Stimulated activated CD4-positive, alpha-beta T cell treated with anti-CD3 and anti-CD28 coated beads, TNF-alpha, amount 100 ng/mL, for 48 hours (primary cell): ENCODE data around the gene HDAC9.

Source experiments
- DNase-seq, 3 donors: peaks; one replicate each; pipeline ENCODE4 v3.0.0-alpha.2; 2020; ENCODE audit warnings: low read depth in 3 of 3

The HDAC9 gene

DNA sequence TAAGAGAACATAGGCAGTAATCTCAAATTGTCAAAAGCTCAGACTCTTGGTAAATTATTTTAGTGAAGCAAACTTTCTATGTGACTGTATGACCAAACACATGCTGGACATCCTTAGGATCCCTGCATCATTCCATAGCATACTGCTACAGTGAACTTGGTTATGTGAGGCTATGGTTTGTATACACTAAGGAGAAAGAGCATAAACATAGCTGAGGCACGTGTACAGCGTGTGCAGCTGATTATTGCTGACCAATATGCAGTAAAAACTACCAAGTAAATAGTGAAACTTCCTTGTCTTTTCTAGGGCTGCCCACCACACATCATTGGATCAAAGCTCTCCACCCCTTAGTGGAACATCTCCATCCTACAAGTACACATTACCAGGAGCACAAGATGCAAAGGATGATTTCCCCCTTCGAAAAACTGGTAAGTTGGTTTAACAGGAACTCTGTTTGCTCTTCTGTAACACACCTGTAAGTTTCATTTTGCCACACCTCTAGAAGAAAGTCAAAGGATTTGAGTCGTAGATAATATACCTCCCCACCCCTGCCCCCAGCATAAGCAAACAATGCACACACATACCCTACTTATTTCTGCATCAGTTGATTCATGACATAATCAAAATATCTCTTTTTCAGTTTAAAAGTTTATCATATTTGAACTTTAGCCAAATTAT lies 98.2 kb downstream of the HDAC9 start:
- DNase-seq = no peak

DNA sequence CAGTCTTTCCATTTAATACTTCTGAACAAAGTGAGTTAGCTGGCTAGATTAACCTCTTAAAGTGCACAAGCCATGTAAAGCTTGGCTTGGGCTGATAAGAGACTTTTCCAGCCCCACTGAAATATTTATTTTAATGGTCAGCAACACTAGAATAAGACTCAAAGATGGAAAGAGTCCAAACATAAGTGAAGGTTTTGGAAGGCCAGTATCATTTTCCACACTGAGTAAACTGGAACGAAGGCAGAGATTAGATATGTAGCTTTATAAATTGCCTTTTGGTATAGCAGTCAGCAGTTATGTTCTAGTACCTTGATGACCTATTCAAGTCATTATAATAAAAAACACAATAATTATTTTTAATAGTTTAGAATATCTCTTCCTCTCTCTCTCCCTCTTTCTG lies 102.2 kb downstream of the HDAC9 start:
- DNase-seq = no peak

DNA sequence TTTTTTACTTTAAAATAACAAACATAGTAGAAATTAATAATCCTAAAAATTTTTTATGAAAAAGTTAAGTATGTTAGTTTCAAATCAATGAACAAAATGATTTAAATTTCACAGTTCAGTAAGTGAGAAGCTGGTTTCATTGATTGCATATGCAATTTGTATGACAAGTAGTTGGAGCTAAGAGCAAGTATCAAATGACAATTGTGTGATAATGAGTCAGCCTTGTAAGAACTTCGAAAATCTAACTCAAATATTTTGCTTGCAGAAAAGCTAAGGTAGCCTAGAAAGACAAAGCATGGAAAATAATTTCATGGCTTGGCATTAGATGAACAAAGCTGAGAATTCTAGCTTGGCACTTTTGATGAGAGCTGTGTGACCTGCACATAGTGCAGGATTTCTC lies 111.5 kb downstream of the HDAC9 start:
- DNase-seq = no peak

GRCh38 chr7:18610331-18610948 lies 114.9 kb downstream of the HDAC9 start:
- DNase-seq = no peak

- no peak for DNase-seq
Observed at GRCh38 chr7:18614841-18615240, 119.3 kb downstream of the HDAC9 start.

DNA sequence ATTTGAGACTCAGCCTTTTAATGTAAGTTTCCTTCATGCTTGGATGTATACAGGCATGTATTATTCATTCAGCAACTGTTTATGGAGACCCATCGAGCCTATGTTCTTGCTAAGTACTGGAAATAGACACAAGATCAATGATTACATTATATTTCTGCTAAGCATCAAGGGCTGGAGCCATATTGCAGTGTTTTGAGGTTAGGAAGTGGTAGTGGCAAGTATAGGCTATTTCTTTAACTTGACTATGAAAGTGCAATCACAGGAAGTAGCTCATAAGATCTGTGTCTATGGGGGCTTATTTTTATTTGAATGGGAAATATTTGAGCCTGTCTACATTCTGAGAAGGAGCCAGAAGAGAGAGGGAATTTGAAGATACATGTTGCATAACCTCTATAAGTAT lies 123.8 kb downstream of the HDAC9 start:
- DNase-seq = no peak

- no peak for DNase-seq
Observed at GRCh38 chr7:18623389-18623788, 127.8 kb downstream of the HDAC9 start.

DNA sequence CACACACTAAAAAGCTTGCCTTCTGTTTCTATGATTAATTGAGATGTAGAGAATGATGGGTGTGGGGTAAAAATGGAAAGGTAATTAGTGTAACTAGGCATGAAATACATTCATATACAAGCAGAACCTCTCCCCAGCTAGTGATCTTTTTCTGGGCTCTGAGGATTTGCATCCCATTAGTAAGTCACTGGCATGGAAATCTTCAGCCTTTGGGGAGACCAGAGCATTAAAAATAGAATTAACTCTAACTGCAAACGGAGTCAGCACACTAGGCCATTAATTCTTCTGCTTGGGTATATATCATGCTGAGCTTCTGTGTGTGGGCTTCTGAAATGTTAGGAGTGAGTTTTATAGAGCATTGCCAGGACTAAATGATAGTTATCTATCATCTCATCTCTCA lies 128.9 kb downstream of the HDAC9 start:
- no peak for DNase-seq

DNA sequence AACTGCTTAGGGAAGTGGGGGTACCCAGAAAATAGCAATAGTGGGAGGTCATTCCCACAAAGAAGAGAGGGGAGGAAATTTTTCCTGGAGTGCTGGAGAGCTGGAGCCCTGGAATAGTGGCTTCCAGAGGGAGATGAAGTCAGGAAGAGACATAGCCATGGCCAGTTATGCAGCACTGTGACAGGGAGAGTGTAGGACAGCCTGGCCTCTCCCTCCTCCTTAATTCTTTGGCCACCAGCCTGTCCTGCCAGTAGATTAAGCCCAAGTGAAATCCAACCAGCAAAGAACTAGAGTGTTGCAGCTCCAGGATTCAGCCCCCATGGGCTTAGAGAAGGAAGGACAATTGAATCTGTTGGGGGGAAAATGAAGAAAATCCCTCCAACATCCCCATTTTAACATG lies 130.5 kb downstream of the HDAC9 start:
- no peak for DNase-seq

DNA sequence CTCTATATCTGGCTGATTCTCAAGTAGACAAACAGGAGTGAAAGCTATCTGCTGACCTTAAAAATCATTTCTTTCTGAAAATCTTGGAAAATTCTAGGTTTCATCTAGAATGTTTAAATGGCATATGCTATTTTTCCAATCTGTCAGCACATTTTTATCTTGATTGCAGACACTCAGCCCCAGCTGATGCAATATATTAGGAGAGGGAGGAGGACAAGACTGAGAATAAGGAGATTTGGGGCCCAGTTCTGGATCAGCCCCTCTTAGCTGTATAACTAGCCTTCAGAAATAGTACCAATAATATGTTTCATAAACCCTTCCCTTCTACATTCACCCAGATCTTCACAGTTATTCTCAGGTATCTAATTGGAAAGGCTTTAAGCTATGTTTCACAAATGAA lies 131.2 kb downstream of the HDAC9 start:
- DNase-seq = no peak

- DNase-seq = no peak
Observed at GRCh38 chr7:18637516-18637915, 142.0 kb downstream of the HDAC9 start.

DNA sequence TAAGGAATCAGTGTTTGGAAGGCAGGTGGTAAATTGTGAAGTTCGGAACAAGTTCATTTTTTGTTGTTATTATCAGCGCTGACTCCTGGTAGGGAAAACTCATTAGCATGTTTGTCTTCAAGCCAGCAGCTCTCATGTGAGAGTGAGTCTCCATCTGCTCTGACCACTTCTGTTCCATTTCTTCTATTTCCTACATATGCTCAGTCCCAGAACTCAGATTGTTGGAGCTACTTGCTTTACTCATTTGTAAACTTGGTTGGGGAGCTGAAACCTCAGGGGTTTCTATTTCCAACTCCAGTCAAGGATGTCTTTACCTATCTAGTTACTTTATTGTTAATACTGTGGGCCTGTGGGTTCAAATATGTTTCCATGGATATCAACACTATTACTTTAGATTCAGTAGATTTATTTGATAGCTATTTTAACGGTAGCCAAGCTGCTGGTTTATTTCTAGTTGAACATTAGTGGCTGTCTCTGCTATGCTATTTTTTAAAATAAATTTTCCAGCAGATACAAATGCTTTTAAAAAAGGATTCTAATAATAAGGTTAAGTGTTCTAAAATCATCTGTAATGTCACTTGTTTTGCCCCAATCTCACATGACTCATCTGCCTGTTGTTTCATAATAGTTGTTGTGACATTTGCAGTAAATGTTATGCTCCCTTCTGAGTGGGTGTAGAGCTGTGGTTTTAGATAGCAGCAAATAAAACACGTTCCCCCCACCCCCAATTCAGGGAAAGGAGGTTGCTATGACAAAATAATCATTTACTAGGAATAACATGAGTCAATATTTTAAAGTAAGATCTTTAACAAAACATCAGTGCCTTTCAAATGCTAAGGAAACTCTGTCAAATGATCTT lies 143.3 kb downstream of the HDAC9 start:
- no peak for DNase-seq

DNA sequence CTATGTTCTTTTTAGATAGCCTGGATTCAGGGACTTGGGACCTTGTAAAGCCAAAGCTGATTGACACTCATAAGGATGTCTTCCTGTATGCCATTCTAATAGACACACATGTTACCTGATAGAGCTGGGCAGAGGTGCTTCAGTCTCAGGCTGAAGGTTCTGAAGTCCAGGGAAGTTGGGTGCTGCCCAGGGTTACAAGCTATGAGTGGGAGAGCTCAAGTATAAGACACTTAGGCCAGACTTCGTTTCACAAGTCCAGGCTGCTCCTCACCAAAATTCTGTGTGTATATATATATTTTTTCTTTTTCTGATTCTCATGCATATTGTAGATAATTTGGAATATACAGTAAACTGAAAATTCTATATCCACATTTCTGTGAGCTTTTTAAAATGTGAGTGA lies 144.2 kb downstream of the HDAC9 start:
- DNase-seq = no peak

GRCh38 chr7:18644981-18645380 lies 149.4 kb downstream of the HDAC9 start:
- DNase-seq = no peak

GRCh38 chr7:18647582-18647981 lies 152.0 kb downstream of the HDAC9 start:
- no peak for DNase-seq

GRCh38 chr7:18648849-18649758 lies 153.6 kb downstream of the HDAC9 start:
- DNase-seq = no peak

DNA sequence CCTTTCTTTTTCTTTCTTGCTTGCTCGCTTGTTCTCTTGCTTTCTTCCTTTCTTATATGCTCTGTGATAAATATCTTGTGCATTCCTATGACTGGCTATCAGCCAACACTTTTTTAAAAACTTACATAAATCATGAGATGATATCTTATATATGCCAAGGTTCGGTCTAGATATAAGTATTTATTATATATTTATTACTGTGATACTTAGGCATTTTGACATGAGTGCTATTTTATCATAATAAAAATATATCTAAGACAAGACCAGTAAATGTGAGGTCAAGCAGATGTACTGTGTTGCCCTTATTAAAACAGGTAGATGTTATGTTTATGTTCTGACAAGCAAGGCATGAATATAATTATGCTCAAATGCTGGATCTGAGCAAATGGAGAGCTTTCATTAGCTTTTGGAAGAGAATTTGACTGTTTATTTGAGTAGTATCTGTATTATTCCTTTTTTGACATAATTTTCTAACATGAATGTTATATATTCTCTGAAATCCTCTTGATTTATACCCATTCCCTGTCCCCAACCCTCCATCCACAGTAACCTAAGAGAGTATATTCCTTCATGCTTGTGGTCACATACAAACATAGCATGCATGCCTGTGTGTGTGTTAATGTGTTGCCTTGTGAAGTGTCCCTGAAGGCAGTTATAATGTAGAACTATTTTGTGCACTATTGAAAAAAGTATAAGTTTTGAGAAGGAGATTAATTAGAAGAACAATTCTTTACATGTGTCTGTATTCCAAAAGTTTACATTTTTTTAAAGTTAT lies 158.0 kb downstream of the HDAC9 start:
- no peak for DNase-seq

DNA sequence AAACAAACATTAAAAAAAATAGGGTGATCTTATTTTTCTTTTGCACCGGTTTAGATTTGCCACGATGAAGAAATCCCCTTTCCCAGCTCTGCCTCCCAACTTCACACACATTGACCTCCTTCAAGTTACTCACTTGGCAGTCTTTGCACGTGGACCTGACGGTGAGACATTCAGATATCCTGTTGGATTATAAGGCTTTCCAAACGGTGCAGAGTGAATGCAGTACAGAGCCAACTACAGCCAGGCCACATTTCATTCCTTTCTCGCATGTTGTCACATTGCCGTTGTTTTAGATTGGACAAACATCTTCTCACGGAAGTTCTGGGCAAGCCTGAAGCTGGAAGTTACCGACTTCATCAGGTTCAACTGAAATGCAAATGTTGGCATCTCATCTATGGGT lies 159.2 kb downstream of the HDAC9 start:
- DNase-seq = no peak

DNA sequence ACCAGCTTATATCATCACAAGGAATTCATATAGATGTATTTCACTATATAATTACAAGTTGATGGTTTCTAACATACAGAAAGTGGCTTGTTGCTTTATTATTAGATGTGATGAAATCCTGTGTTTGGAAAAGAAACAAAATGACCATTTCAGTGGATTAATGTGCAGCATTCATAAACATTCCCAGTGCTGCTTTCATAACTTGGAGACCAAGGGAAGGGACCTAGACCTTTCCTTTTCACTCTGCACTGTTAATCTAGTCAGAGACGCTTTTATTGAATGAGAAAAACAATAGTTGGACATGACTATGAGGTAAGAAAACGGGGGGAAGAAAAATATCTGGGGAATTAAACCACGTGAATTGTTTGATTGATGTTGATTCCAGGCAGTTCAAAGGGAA lies 160.0 kb downstream of the HDAC9 start:
- no peak for DNase-seq

DNA sequence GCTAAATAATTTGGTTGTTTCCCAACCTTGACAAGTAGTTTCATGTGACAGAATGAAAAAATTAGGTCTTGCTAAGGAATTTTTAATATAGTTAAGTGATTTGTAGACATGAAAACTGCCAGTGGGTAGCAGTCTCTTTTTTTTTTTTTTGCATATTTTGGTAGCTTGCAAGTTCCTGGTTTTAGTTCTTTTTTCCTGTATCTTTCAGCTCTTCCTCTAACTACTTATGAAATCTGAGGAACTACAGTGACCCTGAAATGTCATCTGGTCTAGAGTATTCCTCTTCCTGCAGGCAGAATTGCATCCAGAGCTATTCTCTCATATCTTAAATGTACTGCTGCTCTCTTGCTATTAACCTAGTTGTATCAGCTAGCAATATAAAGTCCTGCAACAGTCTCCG lies 160.4 kb downstream of the HDAC9 start:
- no peak for DNase-seq

- no peak for DNase-seq
Observed at GRCh38 chr7:18656362-18656761, 160.8 kb downstream of the HDAC9 start.
